ENCODE data around the gene AXDND1.
"Not testable (repeated sequence)": the region's sequence is repeated elsewhere in the genome, so short reads cannot be mapped to it uniquely, and the experiment has no call there.

Gene AXDND1

GRCh38 chr1:179424610-179425009 lies 58.8 kb downstream of the AXDND1 start:
- Histone ChIP-seq H3K4me3 (ENCODE audit: low read length) (no peak overlapping the region), H3K4me2 (ENCODE audit: low read length) (no peak overlapping the region)
- TF ChIP-seq CTCF (IDR thresholded peaks at IDR 0.05; ENCODE audit: low read depth, low read length) (no peak), EZH2phosphoT487 (IDR thresholded peaks at IDR 0.05; ENCODE audit: low read depth) (no peak)

DNA sequence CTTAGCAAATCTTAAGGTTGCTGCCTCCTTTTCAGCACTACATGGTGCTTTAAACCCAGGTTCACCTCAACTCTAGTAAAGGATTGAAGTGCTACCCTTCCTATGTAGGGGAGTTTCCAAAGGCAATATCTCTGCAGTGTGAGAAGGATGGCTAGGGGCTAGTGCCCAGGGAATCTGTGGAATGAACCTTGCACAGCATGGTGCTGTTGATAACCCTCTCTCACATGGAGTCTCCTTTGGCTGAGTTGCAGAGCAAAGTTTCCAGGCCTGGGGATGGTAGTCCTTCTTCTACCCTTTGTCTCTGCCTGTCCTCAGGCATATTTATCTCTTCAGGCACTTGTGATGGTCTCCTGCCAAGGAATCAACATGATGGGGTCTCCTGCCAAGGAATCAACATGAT lies 59.4 kb downstream of the AXDND1 start:
- Histone ChIP-seq H3K4me2 (ENCODE audit: low read length) (no peak overlapping the region), H3K4me1 (ENCODE audit: low read length) (no peaks in the 10 kb centered on the region), H3K27ac (ENCODE audit: low read length) (no peak overlapping the region), H4K20me1 (ENCODE audit: insufficient read depth, low read length) (no peaks in the 10 kb centered on the region), H3K9me3 (ENCODE audit: insufficient read depth, low read length) (peaks cover 10% of the 10 kb centered on the region), H2AFZ (ENCODE audit: low read depth, low read length) (no peak overlapping the region), H3K27me3 (ENCODE audit: low read depth, low read length) (no peaks in the 10 kb centered on the region), H3K9ac (ENCODE audit: low read length) (no peak overlapping the region), H3K36me3 (replicated peaks; ENCODE audit: low read depth, low read length) (no peaks in the 10 kb centered on the region), H3K79me2 (ENCODE audit: low read length) (no peaks in the 10 kb centered on the region), H3K4me3 (ENCODE audit: low read length) (no peak overlapping the region)
- TF ChIP-seq EZH2phosphoT487 (IDR thresholded peaks at IDR 0.05; ENCODE audit: low read depth) (no peak), CTCF (IDR thresholded peaks at IDR 0.05; ENCODE audit: low read depth, low read length) (no peak)

More at GRCh38 chr1:179424610-179425009, 58.8 kb downstream of the AXDND1 start:
- Histone ChIP-seq H3K4me1 (ENCODE audit: low read length) (no peaks in the 10 kb centered on the region), H4K20me1 (ENCODE audit: insufficient read depth, low read length) (no peaks in the 10 kb centered on the region), H3K36me3 (replicated peaks; ENCODE audit: low read depth, low read length) (no peaks in the 10 kb centered on the region), H3K9ac (ENCODE audit: low read length) (no peak overlapping the region), H3K9me3 (ENCODE audit: insufficient read depth, low read length) (peaks cover 10% of the 10 kb centered on the region), H3K27ac (ENCODE audit: low read length) (no peak overlapping the region), H2AFZ (ENCODE audit: low read depth, low read length) (no peak overlapping the region), H3K27me3 (ENCODE audit: low read depth, low read length) (no peaks in the 10 kb centered on the region), H3K79me2 (ENCODE audit: low read length) (no peaks in the 10 kb centered on the region)

DNA sequence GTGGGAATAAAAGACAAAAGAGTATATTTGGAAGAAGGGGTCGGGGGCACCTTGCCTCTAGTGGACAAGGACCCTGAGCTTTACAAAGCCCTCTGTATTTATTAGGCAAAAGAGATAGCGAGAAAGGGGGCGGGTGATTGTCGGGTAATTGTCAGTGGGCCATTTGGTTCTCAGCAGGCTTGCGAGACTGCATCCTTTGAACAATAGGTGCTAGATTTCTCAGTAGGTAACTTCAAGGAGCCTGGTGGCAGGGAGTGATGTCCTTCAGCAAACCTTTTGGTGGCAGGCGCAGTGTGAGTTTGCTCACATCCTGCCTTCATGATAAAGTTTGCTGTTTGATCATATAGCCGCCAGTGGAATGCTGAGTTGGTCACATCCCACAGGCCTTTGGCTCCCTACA lies 71.4 kb downstream of the AXDND1 start:
- Histone ChIP-seq H3K27ac (ENCODE audit: low read length) (no peak overlapping the region), H3K9me3 (ENCODE audit: insufficient read depth, low read length) (no peaks in the 10 kb centered on the region), H4K20me1 (ENCODE audit: insufficient read depth, low read length) (no peaks in the 10 kb centered on the region), H2AFZ (ENCODE audit: low read depth, low read length) (no peak overlapping the region), H3K36me3 (replicated peaks; ENCODE audit: low read depth, low read length) (no peaks in the 10 kb centered on the region), H3K27me3 (ENCODE audit: low read depth, low read length) (no peaks in the 10 kb centered on the region), H3K79me2 (ENCODE audit: low read length) (no peaks in the 10 kb centered on the region), H3K4me2 (ENCODE audit: low read length) (no peak overlapping the region), H3K4me1 (ENCODE audit: low read length) (no peaks in the 10 kb centered on the region), H3K4me3 (ENCODE audit: low read length) (no peak overlapping the region), H3K9ac (ENCODE audit: low read length) (no peak overlapping the region)
- TF ChIP-seq EZH2phosphoT487 (IDR thresholded peaks at IDR 0.05; ENCODE audit: low read depth) (no peak), CTCF (IDR thresholded peaks at IDR 0.05; ENCODE audit: low read depth, low read length) (no peak)

DNA sequence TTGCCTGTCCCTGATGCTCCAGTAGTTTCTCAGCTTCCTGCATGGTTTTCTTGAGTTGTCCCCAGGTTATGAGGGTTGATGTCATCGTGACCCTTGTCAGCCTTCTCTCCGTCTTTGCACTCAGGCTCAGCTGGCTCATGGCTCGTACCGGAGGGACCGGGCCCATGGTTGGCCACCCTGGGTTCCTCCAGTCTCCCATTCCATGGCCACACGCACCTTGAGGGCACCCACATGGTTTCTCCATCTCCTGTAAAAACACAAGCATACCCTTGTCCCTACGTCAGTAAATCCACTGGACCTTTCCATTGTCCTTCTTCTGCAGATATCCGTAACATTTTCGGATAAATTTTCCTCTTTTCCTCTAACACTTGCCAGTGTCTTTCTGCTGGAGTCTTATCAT lies 73.9 kb downstream of the AXDND1 start:
- not testable (repeated sequence) for H3K9me3 ChIP-seq (ENCODE audit: insufficient read depth, low read length); H2AFZ ChIP-seq (ENCODE audit: low read depth, low read length); H3K36me3 ChIP-seq (replicated peaks; ENCODE audit: low read depth, low read length); H3K4me1 ChIP-seq (ENCODE audit: low read length); H3K4me2 ChIP-seq (ENCODE audit: low read length); H3K27me3 ChIP-seq (ENCODE audit: low read depth, low read length); H4K20me1 ChIP-seq (ENCODE audit: insufficient read depth, low read length); H3K27ac ChIP-seq (ENCODE audit: low read length); H3K9ac ChIP-seq (ENCODE audit: low read length); H3K4me3 ChIP-seq (ENCODE audit: low read length); H3K79me2 ChIP-seq (ENCODE audit: low read length)

GRCh38 chr1:179440301-179440700 lies 74.5 kb downstream of the AXDND1 start:
- not testable (repeated sequence) for H3K4me1 ChIP-seq (ENCODE audit: low read length); H3K36me3 ChIP-seq (replicated peaks; ENCODE audit: low read depth, low read length); H4K20me1 ChIP-seq (ENCODE audit: insufficient read depth, low read length); H2AFZ ChIP-seq (ENCODE audit: low read depth, low read length); H3K4me3 ChIP-seq (ENCODE audit: low read length); H3K9me3 ChIP-seq (ENCODE audit: insufficient read depth, low read length); H3K27ac ChIP-seq (ENCODE audit: low read length); H3K4me2 ChIP-seq (ENCODE audit: low read length); H3K9ac ChIP-seq (ENCODE audit: low read length); H3K79me2 ChIP-seq (ENCODE audit: low read length); H3K27me3 ChIP-seq (ENCODE audit: low read depth, low read length)

Data from OCI-LY3 (cell line).